NOMO-1 treated with DMSO at 0.1 percent for 48 hours (cell line): ENCODE data around the gene ARFGEF3.
"Not testable (repeated sequence)": the region's sequence is repeated elsewhere in the genome, so short reads cannot be mapped to it uniquely, and the experiment has no call there.

Source experiments
- DNase-seq: peaks from one replicate; lab custom pipeline; 2025; ENCODE audit not compliant: unreplicated experiment; lab: John Stamatoyannopoulos, UW

ARFGEF3 gene

GRCh38 chr6:138267971-138268895, 106.5 kb downstream of the ARFGEF3 start:
- no peak for DNase-seq

DNA sequence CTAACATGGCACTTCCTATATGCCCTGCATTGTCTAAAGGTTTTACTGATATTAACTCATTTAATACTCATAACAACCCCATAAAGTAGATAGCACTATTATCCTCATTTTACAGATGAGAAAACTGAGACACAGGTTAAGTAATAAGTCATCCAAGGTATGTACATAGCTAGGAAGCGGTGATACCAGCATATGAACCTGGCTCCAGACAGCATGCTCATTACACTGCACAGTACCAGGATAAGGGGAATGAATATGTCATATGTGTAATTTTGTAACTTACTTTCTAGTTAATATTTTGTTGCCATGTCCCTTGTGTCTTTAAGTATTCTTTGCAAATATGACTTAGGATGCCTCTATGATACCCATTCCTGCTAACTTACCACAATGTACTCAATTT, 109.7 kb downstream of the ARFGEF3 start:
- no peak for DNase-seq

GRCh38 chr6:138272533-138273315, 111.0 kb downstream of the ARFGEF3 start:
- DNase-seq = peak; percentile 20

DNA sequence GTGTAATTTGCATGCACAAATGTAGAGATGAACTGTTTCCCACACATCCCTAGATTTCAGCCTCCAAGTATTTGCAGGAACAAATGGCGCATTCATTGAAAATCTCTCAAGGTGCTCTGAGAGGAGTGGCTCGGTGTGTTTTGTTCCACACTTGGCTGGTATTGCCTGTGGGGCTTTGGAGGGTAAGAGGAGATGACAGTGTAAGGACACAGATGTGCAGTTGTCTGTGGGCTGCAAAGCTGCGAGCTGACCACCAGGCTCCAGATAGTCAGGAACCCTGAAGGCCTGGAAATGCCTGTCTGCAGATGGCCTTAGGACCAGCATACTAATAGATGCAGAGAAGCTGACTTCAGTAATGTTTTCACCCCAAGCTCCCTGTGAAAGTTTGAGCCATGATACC, 114.2 kb downstream of the ARFGEF3 start:
- DNase-seq = no peak

- DNase-seq = no peak
These were observed 116.1 kb downstream of the ARFGEF3 start for GRCh38 chr6:138277835-138278234.

- no peak for DNase-seq
These were observed 116.6 kb downstream of the ARFGEF3 start for GRCh38 chr6:138278326-138278725.

- no peak for DNase-seq
These were observed 124.1 kb downstream of the ARFGEF3 start for GRCh38 chr6:138285800-138286199.

GRCh38 chr6:138286698-138287097, 125.0 kb downstream of the ARFGEF3 start:
- DNase-seq = no peak

GRCh38 chr6:138287144-138287955, 125.6 kb downstream of the ARFGEF3 start:
- DNase-seq = no peak

- not testable (repeated sequence) for DNase-seq
These were observed 126.8 kb downstream of the ARFGEF3 start for GRCh38 chr6:138288428-138289085.

DNA sequence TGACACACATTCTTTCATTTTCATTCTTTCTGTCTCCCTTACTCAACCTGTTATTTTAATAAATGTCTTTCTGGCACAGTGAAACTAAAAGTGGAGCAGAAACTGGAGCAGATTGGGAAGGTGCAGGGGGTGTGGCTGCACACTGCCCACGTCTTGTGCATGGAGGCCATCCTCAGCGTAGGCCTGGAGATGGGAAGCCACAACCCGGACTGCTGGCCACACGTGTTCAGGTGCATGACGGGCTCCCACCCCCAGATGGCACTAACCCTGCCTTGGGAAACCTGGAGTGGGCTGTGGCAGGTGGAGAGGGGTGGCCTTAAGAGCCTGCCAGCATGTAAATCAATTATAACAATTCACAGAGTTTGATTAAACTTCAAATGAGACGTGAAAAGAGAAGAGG, 128.0 kb downstream of the ARFGEF3 start:
- no peak for DNase-seq

DNA sequence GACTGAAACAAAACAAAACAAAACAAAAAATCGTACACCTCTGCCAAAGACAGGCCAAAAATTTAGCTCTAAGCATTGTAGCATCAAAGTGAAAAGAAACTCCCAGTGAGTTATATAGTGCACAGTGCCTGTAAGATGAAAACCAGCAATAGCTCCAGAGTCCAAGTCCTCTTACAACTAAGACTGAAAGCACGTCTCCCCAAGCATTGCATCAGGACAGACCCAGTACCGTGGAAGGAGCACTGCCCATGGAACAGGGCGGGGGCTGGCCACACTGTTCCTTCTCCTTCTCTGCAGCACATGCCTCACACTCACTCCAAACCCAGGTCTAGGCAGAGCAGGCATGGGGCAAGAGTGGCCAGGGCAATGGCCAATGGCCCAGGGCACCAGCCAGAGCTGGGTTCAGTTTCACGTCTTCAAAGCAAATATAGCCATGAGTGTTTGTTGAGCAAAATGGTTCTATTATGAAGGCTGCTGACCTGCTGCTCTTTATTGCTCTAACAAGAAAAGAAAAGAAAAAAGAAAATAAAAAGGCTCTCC, 128.8 kb downstream of the ARFGEF3 start:
- DNase-seq = no peak

DNA sequence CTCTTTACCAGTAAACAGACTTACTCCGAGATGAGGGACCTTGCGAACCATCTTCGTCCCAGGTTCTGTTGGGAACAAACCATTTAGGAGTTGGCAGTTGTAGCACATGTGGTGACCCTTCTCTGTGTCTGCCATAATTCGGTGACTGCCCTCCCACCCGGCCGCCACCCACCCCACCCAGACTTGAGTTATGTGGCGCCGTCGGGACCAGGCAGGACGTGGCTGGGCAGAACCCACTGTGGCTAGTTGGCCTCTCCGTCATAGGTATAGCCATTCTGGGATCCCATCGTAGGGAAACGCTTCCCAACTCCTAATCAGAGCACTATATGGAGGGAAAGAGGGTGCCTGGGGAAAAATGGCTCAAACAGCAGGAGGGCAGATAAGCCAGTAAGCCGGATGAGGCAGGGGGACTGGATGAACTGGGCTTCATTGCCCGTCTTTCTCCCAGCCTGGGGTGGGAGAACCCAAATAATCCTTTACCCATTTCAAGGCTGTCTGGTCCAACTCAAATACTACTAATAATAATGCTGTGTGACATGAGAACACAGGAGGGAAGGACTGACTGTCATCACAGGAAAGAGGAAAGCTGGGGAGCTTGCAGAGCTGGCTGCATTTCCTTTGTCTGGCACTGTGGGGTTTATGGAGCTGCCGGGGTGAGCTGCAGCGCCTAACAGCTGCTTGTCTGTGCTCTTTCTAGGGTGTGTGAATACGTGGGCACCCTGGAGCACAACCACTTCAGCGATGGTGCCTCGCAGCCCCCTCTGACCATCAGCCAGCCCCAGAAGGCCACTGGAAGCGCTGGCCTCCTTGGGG, 129.5 kb downstream of the ARFGEF3 start:
- DNase-seq = no peak

- DNase-seq = no peak
These were observed 130.1 kb downstream of the ARFGEF3 start for GRCh38 chr6:138291849-138292181.

GRCh38 chr6:138292482-138292881, 130.7 kb downstream of the ARFGEF3 start:
- DNase-seq = no peak

DNA sequence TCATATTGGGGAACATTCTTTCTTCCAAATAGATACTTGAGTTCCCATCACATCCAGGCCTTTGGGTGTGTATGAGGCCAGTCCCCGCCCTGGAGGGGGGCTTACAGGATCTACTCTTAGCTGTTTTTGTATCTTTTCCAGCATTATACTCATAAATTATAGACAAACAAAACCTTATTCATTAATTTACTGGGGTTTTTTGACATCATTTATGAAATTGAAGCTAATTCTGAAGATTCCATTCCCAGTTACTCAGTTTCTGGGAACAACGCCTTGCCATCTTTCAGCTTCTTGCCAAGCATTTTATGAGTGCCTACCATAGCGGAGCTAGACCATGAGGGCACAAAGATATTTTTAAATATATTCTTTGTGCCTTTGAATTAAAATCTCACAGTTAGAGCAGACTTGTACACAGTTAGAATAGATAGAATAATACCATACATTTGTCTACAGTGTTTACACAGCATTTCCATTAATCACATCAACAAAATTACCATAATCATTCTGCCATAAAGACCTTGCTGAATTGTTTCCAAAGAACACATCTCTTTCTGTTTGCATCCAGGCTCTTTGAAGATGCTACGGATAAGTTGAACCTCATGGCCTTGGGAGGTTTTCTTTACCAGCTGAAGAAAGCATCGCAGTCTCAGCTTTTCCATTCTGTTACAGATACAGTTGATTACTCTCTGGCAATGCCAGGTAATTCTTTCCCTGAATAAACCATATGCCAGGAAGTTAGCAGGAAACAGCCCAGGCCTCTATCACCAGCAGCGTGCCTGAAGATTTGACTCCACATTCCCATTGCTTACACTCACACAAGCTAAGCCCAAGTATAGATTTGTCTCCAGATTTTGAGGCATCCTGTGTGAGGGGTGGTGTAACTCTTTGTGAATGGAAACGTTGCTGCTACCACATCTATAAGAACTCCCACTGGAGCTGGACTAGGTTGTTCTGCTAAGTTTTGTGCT, 132.0 kb downstream of the ARFGEF3 start:
- DNase-seq = no peak

GRCh38 chr6:138296381-138296780, 134.6 kb downstream of the ARFGEF3 start:
- DNase-seq = no peak

- no peak for DNase-seq
These were observed 135.0 kb downstream of the ARFGEF3 start for GRCh38 chr6:138296786-138297185.
